ENCODE data around the gene HNRNPH2.

The HNRNPH2 gene

DNA sequence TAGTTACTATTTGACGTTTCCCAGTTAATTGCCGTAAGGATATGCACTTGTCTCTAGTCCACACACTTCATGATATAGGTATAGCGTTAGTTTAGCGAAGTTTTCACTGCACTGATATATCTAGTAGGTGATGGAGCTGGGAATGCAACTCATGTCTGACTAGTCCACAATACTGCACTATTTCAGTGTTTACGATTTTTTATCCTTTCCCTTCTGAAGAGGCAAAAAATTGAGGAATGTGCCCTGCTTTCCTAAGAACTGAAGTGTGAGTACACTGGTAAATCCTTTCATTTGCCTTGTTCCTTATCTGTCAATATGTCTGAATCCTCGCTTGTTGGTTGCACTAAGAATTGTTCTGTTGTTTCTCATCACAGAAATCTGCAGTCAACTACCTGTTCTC lies 16.2 kb upstream of the HNRNPH2 start:
- DNase-seq: no peak
- H3K27ac ChIP-seq: peak overlapping the region; percentile 79
- in situ Hi-C loops (cut with HindIII; ENCODE audit: low pct_ligation_motif_present, low sequenced_read_pairs): no loop called here
- H3K27me3 ChIP-seq (replicated peaks): no peaks in the 10 kb centered on the region
- H3K4me3 ChIP-seq (ENCODE audit: low read depth, low read length): peak overlapping the region; percentile 66
- peaks cover 27% of the 10 kb centered on the region for H3K36me3 ChIP-seq (replicated peaks)
- TF ChIP-seq, protein P1, sequence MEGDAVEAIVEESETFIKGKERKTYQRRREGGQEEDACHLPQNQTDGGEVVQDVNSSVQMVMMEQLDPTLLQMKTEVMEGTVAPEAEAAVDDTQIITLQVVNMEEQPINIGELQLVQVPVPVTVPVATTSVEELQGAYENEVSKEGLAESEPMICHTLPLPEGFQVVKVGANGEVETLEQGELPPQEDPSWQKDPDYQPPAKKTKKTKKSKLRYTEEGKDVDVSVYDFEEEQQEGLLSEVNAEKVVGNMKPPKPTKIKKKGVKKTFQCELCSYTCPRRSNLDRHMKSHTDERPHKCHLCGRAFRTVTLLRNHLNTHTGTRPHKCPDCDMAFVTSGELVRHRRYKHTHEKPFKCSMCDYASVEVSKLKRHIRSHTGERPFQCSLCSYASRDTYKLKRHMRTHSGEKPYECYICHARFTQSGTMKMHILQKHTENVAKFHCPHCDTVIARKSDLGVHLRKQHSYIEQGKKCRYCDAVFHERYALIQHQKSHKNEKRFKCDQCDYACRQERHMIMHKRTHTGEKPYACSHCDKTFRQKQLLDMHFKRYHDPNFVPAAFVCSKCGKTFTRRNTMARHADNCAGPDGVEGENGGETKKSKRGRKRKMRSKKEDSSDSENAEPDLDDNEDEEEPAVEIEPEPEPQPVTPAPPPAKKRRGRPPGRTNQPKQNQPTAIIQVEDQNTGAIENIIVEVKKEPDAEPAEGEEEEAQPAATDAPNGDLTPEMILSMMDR (IDR thresholded peaks at IDR 0.05; ENCODE audit: low read depth, low read length, missing control alignments): no peak

DNA sequence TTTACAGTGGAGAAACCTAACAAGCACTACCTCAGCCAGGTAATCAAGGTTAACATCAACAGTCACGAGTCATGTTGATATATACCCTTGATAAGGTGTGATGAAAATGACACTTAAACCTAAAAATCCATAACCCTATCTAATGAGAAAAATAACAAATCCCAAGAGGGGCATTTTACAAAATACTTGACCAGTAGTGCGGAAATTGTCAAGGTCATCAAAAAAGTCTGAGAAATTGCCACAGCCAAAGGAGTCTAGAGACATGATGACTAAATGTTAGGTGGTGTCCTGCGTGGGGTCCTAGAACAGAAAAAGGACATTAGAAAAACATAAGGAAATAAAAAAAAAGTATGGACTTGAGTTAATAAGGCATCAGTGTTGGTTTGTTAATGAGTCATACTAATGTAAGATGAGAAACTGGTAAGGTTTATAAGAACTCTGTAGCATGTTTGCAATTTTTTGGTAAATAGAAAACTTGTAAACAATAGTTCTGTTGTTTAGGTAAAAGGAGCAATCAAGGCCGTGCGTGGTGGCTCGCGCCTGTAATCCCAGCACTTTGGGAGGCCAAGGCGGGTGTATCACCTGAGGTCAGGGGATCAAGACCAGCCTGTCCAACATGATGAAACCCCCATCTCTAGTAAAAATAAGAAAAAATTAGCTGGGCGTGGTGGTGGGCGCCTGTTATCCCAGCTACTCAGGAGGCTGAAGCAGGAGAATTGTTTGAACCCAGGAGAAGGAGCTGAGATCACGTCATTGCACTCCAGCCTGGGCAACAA lies 14.3 kb upstream of the HNRNPH2 start:
- TF ChIP-seq, protein P1 (IDR thresholded peaks at IDR 0.05; ENCODE audit: low read depth, low read length, missing control alignments): no peak
- Histone ChIP-seq H3K36me3 (replicated peaks) (peaks cover 27% of the 10 kb centered on the region), H3K27ac (no peak overlapping the region), H3K27me3 (replicated peaks) (no peaks in the 10 kb centered on the region), H3K4me3 (ENCODE audit: low read depth, low read length) (no peak overlapping the region)
- DNase-seq: no peak
- in situ Hi-C loops (cut with HindIII; ENCODE audit: low pct_ligation_motif_present, low sequenced_read_pairs): no loop called here

DNA sequence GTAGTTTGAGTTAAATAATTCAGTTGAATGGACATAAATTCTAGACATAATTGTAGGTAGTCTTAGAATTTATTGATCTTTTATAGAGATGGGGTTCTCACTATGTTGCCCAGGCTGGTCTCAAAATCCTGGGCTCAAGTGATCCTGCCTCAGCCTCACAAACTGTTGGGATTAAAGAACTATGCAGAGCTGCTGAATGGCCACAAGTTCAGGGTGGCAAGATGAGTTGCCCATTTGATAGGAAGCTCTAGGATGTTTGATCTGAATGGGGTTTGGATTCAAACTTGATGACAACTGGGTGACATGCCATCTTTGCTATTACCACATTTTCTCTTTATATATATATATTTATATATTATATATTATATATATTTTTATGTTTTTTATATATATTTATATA lies 13.7 kb upstream of the HNRNPH2 start:
- H3K27me3 ChIP-seq (replicated peaks): no peaks in the 10 kb centered on the region
- peaks cover 27% of the 10 kb centered on the region for H3K36me3 ChIP-seq (replicated peaks)
- in situ Hi-C loops (cut with HindIII; ENCODE audit: low pct_ligation_motif_present, low sequenced_read_pairs): no loop called here
- TF ChIP-seq, protein P1 (IDR thresholded peaks at IDR 0.05; ENCODE audit: low read depth, low read length, missing control alignments): no peak
- H3K27ac ChIP-seq: no peak overlapping the region
- no peak for DNase-seq
- no peak overlapping the region for H3K4me3 ChIP-seq (ENCODE audit: low read depth, low read length)

DNA sequence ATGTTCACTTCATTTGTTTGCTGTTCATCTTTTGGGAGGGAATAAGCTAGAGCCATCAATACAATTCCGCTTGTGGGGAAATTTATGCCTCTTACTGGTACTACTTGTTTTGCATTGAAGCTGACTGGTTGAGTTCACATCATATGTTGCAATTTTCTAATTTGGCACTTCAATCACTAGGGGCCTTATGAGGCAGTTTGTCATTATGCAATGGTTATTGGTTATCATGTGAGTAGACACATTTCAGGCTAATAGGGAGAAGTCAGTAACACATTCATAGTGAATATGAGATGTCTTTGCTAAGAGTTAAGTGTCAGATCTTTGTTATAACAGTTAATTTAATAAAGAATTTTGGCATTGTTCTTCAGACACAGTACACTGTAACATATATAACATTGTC lies 12.2 kb upstream of the HNRNPH2 start:
- no peaks in the 10 kb centered on the region for H3K27me3 ChIP-seq (replicated peaks)
- TF ChIP-seq, protein P1 (IDR thresholded peaks at IDR 0.05; ENCODE audit: low read depth, low read length, missing control alignments): no peak
- in situ Hi-C loops (cut with HindIII; ENCODE audit: low pct_ligation_motif_present, low sequenced_read_pairs): no loop called here
- H3K27ac ChIP-seq: no peak overlapping the region
- DNase-seq: no peak
- no peak overlapping the region for H3K4me3 ChIP-seq (ENCODE audit: low read depth, low read length)
- H3K36me3 ChIP-seq (replicated peaks): peaks cover 30% of the 10 kb centered on the region

DNA sequence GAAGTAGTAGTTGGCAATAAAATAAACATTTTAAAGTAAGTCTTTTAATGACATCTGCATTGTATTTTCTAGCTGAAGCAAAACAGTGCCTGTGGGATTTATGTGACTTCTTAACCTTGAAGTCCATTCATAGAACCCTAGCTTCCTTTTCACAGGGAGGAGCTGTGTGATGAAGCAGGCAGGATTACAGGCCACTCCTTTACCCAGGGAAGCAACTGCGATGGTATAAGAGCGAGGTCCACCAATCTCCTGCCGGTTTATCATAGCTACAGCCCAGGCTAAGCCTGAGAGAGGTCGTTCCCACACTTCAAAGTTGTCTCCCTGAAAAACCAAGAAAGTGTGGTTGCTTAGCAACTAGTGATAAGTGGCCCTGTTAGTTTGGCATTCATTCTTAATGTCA lies 10.2 kb upstream of the HNRNPH2 start:
- no peaks in the 10 kb centered on the region for H3K27me3 ChIP-seq (replicated peaks)
- TF ChIP-seq, protein P1 (IDR thresholded peaks at IDR 0.05; ENCODE audit: low read depth, low read length, missing control alignments): no peak
- in situ Hi-C loops (cut with HindIII; ENCODE audit: low pct_ligation_motif_present, low sequenced_read_pairs): no loop called here
- H3K27ac ChIP-seq: peak overlapping the region; percentile 60
- H3K4me3 ChIP-seq (ENCODE audit: low read depth, low read length): no peak overlapping the region
- peaks cover 17% of the 10 kb centered on the region for H3K36me3 ChIP-seq (replicated peaks)
- peak; percentile 56 for DNase-seq

DNA sequence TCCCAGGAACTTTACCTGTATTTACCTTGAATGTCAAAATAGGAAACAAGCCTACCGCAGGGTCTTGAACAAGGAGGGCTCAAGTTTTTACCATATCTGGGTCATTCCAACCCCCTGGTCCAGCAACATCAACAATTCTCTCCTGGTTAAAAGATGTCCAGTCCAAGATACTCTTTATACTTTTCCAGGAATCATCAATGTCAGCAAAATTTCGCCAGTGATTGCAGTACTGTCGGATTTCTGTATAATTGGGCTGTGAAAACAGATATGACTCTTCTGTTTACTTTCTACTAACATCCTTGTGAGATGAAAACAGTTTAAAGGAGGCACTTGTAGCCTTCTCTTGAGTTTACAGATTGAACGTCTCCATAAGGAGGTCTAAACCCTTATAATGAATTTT lies 9.3 kb upstream of the HNRNPH2 start:
- no peak overlapping the region for H3K4me3 ChIP-seq (ENCODE audit: low read depth, low read length)
- in situ Hi-C loops (cut with HindIII; ENCODE audit: low pct_ligation_motif_present, low sequenced_read_pairs): no loop called here
- TF ChIP-seq, protein P1 (IDR thresholded peaks at IDR 0.05; ENCODE audit: low read depth, low read length, missing control alignments): no peak
- DNase-seq: no peak
- peaks cover 12% of the 10 kb centered on the region for H3K36me3 ChIP-seq (replicated peaks)
- H3K27ac ChIP-seq: no peak overlapping the region
- H3K27me3 ChIP-seq (replicated peaks): no peaks in the 10 kb centered on the region

Data from brain microvascular endothelial cell (primary cell).